Adrenal gland (tissue), 5 donors: ENCODE results near the gene MOB3C.

ENCODE experiments used
- POLR2A ChIP-seq, 2 donors: fragments of 450-650 bp; IDR thresholded peaks; one replicate each; pipeline ENCODE4 v1.6.1; 2017; ENCODE audit warnings: antibody characterized with exemption in 2 of 2, mild to moderate bottlenecking in 2 of 2, moderate library complexity in 1 of 2
- TF ChIP-seq, protein P1 (sequence below), 6 experiments: fragments of 450-650 bp in 4 of 6; fragments of 200-600 bp in 2 of 6; sonication (generic) in 1 of 6; IDR thresholded peaks; 1 replicate in 5 of 6; 2 replicates in 1 of 6; pipeline versions ENCODE4 v1.5.1 to v1.8.0; 2016 to 2021; ENCODE audit warnings: antibody characterized with exemption in 6 of 6, mild to moderate bottlenecking in 2 of 6, moderate library complexity in 1 of 6
- donor health status: DM: no; HTN: no; CAD: no.

DNA sequence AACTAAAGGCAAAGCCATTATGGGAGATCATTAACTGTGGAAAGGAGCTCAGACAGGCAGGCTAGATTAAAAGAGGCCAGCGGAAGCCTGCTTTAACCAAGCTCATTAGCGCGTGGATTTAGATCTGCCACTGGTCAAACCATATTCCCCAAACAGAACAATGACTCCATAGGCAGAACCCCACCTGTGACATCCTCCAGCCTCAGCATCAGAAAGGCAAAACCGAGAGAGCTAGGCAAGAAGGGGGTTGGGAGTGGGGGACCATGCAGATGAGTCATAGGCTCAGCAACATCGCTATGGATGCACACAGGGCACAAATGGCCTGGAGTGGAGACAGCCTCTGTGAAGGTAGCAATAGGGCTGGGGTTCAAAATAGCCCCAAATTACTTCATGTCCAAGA is 33.1 kb downstream of the MOB3C start:
- TF ChIP-seq, protein P1, sequence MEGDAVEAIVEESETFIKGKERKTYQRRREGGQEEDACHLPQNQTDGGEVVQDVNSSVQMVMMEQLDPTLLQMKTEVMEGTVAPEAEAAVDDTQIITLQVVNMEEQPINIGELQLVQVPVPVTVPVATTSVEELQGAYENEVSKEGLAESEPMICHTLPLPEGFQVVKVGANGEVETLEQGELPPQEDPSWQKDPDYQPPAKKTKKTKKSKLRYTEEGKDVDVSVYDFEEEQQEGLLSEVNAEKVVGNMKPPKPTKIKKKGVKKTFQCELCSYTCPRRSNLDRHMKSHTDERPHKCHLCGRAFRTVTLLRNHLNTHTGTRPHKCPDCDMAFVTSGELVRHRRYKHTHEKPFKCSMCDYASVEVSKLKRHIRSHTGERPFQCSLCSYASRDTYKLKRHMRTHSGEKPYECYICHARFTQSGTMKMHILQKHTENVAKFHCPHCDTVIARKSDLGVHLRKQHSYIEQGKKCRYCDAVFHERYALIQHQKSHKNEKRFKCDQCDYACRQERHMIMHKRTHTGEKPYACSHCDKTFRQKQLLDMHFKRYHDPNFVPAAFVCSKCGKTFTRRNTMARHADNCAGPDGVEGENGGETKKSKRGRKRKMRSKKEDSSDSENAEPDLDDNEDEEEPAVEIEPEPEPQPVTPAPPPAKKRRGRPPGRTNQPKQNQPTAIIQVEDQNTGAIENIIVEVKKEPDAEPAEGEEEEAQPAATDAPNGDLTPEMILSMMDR (IDR thresholded peaks at IDR 0.05) = no peak
- no peak for TF ChIP-seq POLR2A (IDR thresholded peaks at IDR 0.05)
